HG02571 (cell line): ENCODE measurements around the gene CAMK1D.

ENCODE experiments used
- ATAC-seq: cut with Tn5 transposase; IDR thresholded peaks from one replicate; pipeline ENCODE4 v1.9.1; 2021; ENCODE audit warnings: mild to moderate bottlenecking, moderate library complexity; ENCODE audit not compliant: unreplicated experiment

The CAMK1D gene

GRCh38 chr10:12369982-12370381 is 20.6 kb downstream of the CAMK1D start:
- no peak for ATAC-seq

GRCh38 chr10:12372846-12373245 is 23.5 kb downstream of the CAMK1D start:
- ATAC-seq: no peak

- no peak for ATAC-seq
These were observed 25.7 kb downstream of the CAMK1D start for GRCh38 chr10:12375076-12375504.

GRCh38 chr10:12376211-12376610 is 26.9 kb downstream of the CAMK1D start:
- ATAC-seq: no peak

GRCh38 chr10:12377658-12378290 is 28.4 kb downstream of the CAMK1D start:
- no peak for ATAC-seq

- no peak for ATAC-seq
These were observed 31.7 kb downstream of the CAMK1D start for GRCh38 chr10:12380999-12381398.

- ATAC-seq: no peak
These were observed 32.3 kb downstream of the CAMK1D start for GRCh38 chr10:12381536-12382156.

- ATAC-seq: no peak
These were observed 32.8 kb downstream of the CAMK1D start for GRCh38 chr10:12382157-12382548.

- no peak for ATAC-seq
These were observed 33.7 kb downstream of the CAMK1D start for GRCh38 chr10:12382956-12383531.

GRCh38 chr10:12384906-12385305 is 35.6 kb downstream of the CAMK1D start:
- no peak for ATAC-seq

GRCh38 chr10:12387561-12388210 is 38.3 kb downstream of the CAMK1D start:
- no peak for ATAC-seq

GRCh38 chr10:12388671-12389070 is 39.3 kb downstream of the CAMK1D start:
- ATAC-seq: no peak

GRCh38 chr10:12389154-12389734 is 39.9 kb downstream of the CAMK1D start:
- no peak for ATAC-seq

- ATAC-seq: no peak
These were observed 41.4 kb downstream of the CAMK1D start for GRCh38 chr10:12390733-12391132.

GRCh38 chr10:12391206-12391605 is 41.9 kb downstream of the CAMK1D start:
- no peak for ATAC-seq

GRCh38 chr10:12393831-12394230 is 44.5 kb downstream of the CAMK1D start:
- no peak for ATAC-seq

GRCh38 chr10:12394241-12395033 is 45.1 kb downstream of the CAMK1D start:
- no peak for ATAC-seq

GRCh38 chr10:12396093-12396492 is 46.7 kb downstream of the CAMK1D start:
- ATAC-seq: no peak

- no peak for ATAC-seq
These were observed 47.2 kb downstream of the CAMK1D start for GRCh38 chr10:12396567-12396966.

GRCh38 chr10:12397147-12397896 is 48.0 kb downstream of the CAMK1D start:
- ATAC-seq: no peak
